ENCODE measurements around the gene MCC.

Gene MCC

GRCh38 chr5:113218906-113219517 lies 269.2 kb downstream of the MCC start:
- no peak for TF ChIP-seq CTCF (IDR thresholded peaks at IDR 0.05; ENCODE audit: low read depth, low read length, missing control alignments)
- in situ Hi-C loops (cut with HindIII; ENCODE audit: low sequenced_read_pairs): no loop called here
- H3K4me3 ChIP-seq (ENCODE audit: low read depth, low read length): no peak overlapping the region
- no peak for DNase-seq (ENCODE audit: low read depth)

GRCh38 chr5:113218200-113218599 lies 270.1 kb downstream of the MCC start:
- H3K4me3 ChIP-seq (ENCODE audit: low read depth, low read length): no peak overlapping the region
- no peak for DNase-seq (ENCODE audit: low read depth)
- no peak for TF ChIP-seq CTCF (IDR thresholded peaks at IDR 0.05; ENCODE audit: low read depth, low read length, missing control alignments)
- in situ Hi-C loops (cut with HindIII; ENCODE audit: low sequenced_read_pairs): no loop called here

- in situ Hi-C loops (cut with HindIII; ENCODE audit: low sequenced_read_pairs): no loop called here
- H3K4me3 ChIP-seq (ENCODE audit: low read depth, low read length): no peak overlapping the region
- no peak for TF ChIP-seq CTCF (IDR thresholded peaks at IDR 0.05; ENCODE audit: low read depth, low read length, missing control alignments)
- DNase-seq (ENCODE audit: low read depth): no peak
Measured at GRCh38 chr5:113217619-113218184, 270.6 kb downstream of the MCC start.

- no peak for DNase-seq (ENCODE audit: low read depth)
- H3K4me3 ChIP-seq (ENCODE audit: low read depth, low read length): no peak overlapping the region
- TF ChIP-seq CTCF (IDR thresholded peaks at IDR 0.05; ENCODE audit: low read depth, low read length, missing control alignments): no peak
- in situ Hi-C loops (cut with HindIII; ENCODE audit: low sequenced_read_pairs): no loop called here
Measured at GRCh38 chr5:113216545-113216944, 271.7 kb downstream of the MCC start.

GRCh38 chr5:113215401-113216060 lies 272.7 kb downstream of the MCC start:
- H3K4me3 ChIP-seq (ENCODE audit: low read depth, low read length): no peak overlapping the region
- in situ Hi-C loops (cut with HindIII; ENCODE audit: low sequenced_read_pairs): no loop called here
- no peak for TF ChIP-seq CTCF (IDR thresholded peaks at IDR 0.05; ENCODE audit: low read depth, low read length, missing control alignments)
- DNase-seq (ENCODE audit: low read depth): peak; percentile 64

- in situ Hi-C loops (cut with HindIII; ENCODE audit: low sequenced_read_pairs): no loop called here
- no peak for TF ChIP-seq CTCF (IDR thresholded peaks at IDR 0.05; ENCODE audit: low read depth, low read length, missing control alignments)
- DNase-seq (ENCODE audit: low read depth): no peak
- no peak overlapping the region for H3K4me3 ChIP-seq (ENCODE audit: low read depth, low read length)
Measured at GRCh38 chr5:113214606-113215323, 273.5 kb downstream of the MCC start.

Measured in astrocyte of the cerebellum (primary cell).